SIG-M5 (cell line): ENCODE data around the gene FABP7.
A peak's percentile ranks its signal among the peaks of the same experiment; 100 is the strongest.

Source experiments
- DNase-seq: peaks from one replicate; lab custom pipeline; 2025; lab: John Stamatoyannopoulos, UW

Gene FABP7

GRCh38 chr6:122758927-122759334 lies 20.6 kb upstream of the FABP7 start:
- DNase-seq, result no peak

DNA sequence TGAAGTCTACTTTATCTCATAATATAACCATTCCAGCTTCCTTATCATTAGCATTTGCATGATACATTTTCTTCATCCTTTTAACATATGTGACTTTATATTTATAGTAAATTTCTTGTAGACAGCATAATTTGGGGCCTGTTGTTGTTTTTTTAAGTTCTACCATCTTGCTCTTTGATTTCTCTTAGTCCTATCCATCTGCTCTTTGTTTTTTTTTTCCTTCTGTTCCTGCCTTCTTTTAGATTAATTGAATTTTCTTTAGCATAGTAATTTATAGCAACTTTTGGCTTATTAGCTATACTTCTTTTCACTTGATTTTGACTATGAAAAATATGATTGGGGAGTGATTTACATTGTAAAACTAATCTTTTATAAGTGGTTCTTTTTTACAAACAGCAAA lies 19.2 kb upstream of the FABP7 start:
- DNase-seq, result no peak

DNA sequence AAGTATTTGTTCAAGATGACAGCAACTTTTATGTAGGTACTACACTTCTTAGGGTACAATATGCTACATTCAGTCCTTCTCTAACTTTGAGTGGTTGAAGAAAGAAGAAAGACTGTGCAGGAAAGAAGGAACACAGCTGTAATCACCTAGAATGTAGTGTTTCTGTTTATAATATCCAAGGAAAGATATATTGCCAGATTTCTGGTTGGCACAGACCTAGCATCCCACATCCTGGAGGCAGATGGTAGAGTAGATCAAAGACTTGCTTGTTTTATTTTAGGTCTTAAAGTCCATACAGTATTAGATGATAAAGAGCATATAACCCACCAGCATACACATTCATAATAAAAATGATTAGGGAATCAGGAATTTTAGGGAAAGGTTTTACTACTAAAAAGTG lies 13.3 kb upstream of the FABP7 start:
- no peak for DNase-seq

DNA sequence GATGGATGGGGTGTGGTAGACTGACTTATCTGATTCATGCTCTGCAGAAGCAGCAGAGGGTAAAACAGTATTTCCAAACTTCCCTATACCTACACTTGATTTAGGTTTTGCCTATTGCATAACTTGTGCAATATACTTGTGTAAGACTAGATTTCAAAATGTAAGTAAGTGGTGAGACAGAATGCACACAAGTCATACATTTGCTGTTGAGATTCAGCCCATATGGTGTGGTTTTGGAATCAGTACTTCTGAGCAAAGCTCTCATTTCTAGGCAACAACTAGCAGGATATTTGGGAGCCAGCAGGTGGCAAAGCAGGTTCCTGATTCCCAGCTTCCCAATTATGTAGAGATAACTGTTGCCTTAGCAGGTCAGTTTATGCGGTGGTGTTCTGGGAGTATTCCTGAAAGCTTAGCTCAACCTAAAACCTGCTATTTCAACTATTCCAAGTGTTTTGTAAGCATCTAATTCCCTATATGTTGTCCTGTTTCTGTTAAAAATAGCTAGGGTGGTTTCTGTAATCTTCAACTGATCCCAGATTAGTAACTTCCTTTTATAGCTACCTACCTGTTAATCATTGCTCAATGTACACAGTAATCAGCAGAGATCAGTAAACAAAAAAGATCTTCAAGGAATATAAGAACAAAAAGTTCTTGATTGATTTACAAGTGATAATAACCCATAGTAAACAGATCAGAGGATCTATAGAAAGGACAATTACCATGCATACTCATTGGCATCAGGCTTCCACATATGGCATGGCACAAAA lies 8.5 kb upstream of the FABP7 start:
- DNase-seq, result peak; percentile 88

DNA sequence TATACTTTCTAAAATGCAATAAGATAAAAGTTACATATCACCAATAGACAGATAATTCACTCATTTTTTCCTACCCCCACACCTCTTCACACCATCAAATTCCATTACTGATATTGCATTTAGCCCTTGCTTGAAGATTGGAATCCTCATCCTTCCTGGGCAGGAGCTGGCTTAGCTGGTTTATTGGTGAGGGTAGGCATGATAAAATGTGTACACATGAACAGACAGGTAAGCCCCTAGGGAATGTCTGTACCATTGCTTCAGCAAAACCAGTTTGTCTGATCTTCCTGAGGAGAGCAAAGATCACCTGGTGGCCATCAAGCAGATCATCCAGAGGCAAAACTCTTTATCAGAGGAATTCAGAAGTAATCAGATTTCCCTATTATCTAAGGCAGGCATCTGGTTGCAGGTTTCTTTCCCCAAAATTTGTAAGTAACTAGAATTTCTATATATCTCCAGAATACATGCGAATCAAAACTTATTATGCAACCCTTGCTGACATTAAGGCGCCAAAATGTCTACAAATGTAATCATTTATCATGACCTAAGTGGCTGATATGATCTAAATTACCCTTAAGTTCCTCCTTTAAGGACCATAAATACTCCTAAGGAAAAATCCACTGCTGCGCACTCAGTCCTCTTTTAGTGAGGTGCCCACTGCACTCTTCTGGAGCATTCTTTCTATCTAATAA lies 6.6 kb upstream of the FABP7 start:
- DNase-seq, result no peak

DNA sequence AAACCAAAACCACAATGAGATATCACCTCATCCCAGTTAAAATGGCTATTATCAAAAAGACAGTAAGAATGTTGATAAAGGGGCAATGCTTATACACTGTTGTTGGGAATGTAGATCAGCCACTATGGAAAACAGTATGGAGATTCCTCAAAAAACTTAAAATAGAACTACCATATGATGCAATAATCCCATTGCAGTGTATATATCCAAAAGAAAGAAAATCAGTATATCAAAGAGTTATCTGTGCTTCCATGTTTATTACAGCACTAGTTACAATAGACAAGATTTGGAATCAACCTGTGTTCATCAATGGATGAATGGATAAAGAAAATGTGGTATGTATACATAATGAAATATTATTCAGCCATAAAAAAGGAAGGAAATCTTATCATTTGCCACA lies 3.5 kb upstream of the FABP7 start:
- DNase-seq, result no peak

DNA sequence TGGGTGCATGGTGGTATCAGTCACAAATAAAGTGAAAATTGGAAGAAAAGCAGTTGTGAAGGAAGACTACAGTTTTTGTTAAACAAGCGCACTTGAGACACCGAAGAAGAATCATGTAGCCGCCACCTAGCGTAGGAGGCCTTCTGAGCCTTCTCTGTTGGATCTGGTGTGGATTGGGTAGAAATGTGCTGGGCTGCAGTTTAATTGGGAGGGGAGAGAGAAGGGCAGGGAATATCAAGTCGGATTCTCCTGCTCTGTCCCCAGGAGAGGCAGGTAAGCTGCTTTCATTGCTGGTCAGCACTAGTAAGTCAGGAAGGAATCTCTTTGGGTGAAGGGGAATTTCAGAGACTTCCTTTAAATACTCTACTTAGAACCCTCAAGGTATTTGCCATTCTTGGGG lies 1.2 kb upstream of the FABP7 start:
- no peak for DNase-seq

GRCh38 chr6:122778985-122779661 lies 393 bp upstream of the FABP7 start:
- no peak for DNase-seq

DNA sequence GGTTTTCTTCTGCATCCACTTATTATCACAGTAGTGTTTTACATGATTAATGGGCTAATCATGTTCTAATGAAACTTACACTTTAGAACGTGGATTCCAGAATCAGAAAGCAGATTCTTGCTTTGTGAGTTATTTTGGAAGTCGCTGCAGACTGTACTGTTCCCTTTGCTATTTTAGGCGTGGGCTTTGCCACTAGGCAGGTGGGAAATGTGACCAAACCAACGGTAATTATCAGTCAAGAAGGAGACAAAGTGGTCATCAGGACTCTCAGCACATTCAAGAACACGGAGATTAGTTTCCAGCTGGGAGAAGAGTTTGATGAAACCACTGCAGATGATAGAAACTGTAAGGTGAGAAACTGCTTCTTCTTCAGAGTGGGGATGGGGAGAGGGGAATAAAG lies 598 bp downstream of the FABP7 start:
- no peak for DNase-seq

DNA sequence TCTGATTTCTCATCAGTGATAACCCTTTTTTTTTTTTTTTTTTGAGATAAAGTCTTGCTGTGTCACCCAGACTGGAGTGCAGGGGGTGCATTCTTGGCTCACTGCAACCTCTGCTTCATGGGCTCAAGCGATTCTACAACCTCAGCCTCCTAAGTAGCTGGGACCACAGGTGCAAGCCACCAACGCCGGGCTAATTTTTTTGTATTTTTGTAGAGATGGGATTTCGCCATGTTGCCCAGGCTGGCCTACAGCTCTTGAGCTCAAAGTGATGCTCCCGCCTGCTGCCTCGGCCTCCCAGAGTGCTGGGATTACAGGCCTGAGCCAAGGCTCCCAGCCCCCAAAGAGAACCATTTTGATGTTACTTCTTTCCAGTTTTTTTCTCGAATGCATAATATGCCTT lies 2.2 kb downstream of the FABP7 start:
- DNase-seq, result no peak

DNA sequence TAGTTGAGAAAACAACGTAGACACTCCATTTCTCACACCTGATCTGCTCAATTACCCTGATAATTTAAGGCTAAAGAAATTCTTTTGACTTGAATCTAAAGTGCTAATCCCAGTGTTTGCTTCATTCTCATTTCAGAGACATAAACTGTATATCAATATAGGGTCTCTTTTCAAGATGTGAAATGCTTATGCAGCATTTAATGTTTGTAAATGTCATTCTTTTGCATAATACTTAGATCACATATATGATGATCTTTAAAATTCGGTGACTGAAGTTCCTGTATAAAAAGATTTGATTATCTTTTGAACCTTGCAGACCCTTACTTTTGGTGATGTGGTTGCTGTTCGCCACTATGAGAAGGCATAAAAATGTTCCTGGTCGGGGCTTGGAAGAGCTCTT lies 3.9 kb downstream of the FABP7 start:
- DNase-seq, result no peak

DNA sequence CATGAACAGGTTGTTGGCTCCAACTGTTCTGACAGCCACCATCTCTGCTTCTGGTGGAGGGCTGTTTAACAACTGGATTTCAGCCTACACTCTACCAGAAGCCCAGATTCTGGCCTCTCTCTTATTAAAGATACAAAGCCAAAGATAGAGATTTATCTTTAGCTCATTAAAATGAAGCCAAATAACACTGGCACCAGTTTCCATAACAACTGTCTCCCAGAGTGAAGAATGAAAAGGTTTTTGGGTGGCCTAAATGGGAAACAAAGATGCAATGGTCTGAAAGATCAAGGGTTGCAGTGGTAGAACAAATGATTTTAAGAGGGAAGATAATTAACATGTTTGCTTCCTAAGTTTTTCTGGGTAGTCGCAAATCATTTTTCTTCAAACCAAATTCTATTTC lies 6.4 kb downstream of the FABP7 start:
- no peak for DNase-seq

DNA sequence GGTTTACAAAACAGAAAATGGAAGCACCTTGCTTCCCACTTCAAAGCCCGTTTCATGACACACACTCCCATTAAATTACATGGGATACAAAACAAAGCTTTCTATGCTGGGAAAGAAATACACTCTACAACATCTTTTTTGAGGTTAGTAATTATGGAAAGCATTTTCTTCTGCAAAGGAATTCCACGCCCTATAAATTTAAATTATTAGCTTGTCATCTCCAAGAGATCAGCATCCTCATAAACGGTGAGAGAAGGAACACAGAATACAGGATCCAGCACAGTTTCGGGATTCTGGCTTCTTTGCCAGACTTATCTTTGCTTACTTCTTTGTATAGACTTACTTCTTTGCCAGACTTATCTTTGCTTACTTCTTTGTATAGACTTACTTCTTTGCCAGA lies 8.2 kb downstream of the FABP7 start:
- no peak for DNase-seq

DNA sequence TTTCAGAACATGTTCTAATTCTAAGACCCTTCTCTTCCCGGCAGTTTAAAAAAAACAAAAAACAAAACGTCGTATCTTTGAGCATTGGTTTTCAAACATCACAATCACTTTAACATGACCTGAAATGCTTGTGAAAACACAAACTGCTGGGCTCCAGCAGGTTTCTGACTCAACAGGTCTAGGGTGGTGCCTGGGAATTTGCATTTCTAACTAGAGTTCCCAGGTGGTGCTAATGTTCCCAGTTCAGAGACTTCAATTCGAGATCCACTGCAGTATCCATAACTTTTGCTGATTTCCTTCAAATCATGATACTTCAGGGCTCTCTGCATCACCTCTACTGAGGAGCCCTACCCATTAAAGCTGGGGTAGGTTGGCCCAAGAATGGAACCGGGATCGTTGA lies 8.7 kb downstream of the FABP7 start:
- DNase-seq, result no peak

- DNase-seq, result no peak
These were observed 9.2 kb downstream of the FABP7 start for GRCh38 chr6:122788663-122789181.

DNA sequence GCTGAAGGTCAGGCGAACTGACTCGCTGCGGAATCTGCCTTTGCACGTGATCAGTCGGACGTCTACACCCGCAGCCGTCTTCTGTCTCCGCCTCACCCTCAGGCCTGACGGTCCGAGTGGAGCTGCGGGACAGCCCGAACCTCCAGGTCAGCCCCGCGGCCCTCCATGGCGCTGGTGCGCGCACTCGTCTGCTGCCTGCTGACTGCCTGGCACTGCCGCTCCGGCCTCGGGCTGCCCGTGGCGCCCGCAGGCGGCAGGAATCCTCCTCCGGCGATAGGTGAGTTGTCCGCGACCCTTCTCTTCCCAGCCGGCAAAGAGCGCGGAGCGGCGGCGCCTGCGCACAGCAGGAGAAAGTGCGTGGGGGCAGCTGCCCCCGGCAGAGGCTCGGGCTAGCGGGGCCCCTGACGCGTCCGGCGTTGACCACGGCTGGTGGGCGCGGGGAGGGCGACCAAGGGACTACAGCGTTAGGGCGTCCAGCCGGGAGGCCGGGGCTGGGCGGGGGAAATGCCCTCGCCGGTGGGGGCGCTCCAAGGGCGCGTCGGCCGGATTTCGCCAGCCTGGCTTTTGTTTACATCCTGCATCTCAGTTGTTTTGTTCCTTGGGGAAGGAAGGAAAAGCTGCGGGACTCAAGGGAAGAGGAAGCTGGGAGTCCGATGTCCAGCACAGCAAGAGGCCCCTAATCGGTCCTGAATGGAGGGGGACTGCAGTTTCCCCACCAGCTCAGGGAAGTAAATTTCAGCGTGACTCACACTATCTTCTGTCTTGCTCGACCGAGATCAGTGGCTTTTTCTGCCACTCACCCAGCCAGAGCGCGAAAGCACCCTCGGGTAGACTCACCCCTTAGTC lies 9.9 kb downstream of the FABP7 start, which contains the start of gene SMPDL3A:
TSS of gene SMPDL3A (plus strand) at position 77 of the 846 bp plus-strand sequence. CDS start at position 166, 89 bp downstream.
- DNase-seq, result no peak

GRCh38 chr6:122790028-122790422 lies 10.5 kb downstream of the FABP7 start:
- DNase-seq, result no peak

DNA sequence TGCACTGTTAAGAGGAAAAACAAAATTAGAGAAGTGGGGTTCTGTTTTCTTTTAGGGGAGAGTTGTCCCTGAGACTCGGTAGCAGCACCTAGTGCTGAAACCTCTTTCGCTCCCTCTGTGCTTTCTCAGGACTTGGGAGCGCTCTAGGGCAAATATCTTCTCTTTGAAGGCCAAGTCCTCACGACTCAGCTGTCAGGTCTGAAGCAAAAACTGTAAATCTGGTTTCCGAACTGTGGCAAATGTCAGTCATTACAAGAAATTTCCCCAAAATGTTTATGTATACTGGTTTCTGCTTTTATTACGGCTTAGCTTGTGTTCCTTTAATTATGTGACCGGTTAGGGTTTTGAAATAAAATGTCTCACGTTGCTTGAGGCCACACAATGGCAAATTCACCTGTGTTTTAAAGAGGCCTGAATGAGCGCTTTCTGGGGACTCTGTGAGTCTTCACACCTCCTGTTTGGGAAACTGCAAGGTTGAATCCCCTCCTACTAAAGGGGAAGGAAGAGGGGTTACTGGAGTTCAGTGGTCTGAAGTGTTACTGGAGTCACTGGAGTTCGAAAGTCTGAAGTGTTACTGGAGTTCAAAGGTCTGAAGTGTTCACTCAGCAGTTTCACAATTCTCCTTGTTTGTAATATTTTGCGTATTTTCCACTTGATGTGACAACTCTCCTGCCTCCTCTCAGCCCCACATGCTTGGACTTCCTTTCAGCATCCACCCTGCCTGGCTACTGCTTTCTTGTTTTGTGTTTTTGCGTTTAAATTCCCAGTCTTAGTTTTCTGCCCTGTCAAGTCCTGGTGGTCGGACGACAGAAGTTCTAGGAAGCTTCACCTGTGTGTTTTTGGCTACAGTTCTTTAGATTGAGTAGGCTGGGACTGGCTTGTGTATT lies 11.2 kb downstream of the FABP7 start:
- no peak for DNase-seq

GRCh38 chr6:122791310-122791679 lies 11.8 kb downstream of the FABP7 start:
- DNase-seq, result no peak

GRCh38 chr6:122792766-122793165 lies 13.2 kb downstream of the FABP7 start:
- DNase-seq, result no peak

DNA sequence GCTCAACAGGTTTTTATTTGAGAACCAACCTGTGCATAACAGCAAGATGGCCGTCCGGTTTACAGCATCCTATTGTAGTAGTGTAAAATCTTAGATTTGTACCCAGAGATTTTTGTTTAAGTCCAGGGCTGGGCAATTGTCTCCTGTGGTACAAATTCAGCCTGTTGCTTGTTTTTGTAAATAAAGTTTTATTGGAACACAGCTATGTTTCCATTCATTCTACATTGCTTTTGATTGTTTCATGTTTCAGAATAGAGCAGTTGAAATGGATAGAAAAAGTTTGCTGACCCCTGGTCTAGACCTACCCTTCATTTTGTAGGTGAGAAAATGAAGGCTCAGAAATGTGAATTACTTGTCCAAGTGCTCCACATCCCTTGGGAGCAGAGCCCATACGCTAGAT lies 18.0 kb downstream of the FABP7 start:
- DNase-seq, result no peak
